GM12874 (cell line): ENCODE measurements around the gene ADAMTS9.

ENCODE experiments used
- CTCF ChIP-seq: IDR thresholded peaks from 2 replicates; pipeline ENCODE4 v1.5.1; 2011; ENCODE audit warnings: low read depth, mild to moderate bottlenecking, control low read depth, low read length, moderate library complexity; ENCODE audit not compliant: insufficient read depth

ADAMTS9 gene

DNA sequence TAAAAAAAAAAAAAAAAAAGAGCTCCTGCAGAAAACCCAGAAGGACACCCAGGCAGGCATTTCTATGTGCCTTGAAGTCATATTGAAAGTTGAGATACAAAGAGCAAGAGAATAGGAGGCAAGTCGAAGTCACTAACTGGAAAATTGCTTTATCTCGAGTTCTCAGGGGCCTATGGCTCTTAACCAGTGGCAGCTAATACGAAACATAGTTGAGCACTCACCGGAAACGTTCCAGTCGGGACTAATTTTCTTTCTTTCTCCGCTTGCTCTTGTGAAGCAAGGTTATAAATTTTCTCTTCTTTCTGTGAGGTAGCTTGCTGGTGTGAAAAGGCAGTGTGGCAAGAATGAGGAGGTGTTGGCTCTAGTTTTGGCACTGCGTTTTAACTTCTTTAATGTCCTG is 181.5 kb downstream of the ADAMTS9 start:
- no peak for TF ChIP-seq CTCF

DNA sequence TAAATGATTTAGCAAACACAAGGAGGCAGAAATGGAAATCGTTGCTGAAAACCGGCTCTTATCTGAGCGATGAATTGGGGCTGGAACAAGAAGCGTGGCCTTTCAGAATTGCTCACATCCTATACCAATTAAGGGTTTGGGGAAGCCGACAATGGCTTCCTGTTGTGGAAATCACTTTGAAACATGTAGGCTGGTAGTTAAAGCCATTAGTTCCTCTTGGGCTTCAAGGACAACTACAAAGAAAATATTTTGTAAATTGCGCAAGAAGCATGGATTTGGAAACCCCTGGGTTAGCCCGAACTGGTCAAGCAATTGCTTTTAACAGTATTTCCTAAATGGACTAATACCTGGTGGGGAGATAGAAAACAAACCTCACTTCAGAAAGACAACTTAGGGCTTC is 182.4 kb downstream of the ADAMTS9 start:
- TF ChIP-seq CTCF, result no peak

DNA sequence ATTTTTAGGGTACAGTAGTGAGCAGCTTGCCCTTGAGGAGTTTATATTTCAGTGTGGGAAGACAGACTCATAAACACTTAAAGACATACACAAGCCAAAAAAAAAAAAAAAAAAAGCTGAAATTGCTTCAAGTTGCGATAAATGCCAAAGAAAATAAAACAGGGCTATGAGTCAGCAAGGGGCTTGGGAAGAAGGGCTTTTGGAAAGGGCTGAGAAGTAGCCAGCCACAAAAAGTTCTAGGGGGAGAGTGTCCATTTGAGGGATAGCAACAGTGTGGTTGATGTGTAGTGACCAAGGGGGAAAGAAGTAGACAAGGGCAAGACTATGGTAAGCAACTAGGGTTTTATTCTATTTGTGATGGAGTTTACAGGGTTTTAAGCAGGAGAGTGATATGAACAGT is 185.5 kb downstream of the ADAMTS9 start:
- TF ChIP-seq CTCF, result no peak

GRCh38 chr3:64501298-64501906 is 186.4 kb downstream of the ADAMTS9 start:
- no peak for TF ChIP-seq CTCF

- TF ChIP-seq CTCF, result no peak
Measured at GRCh38 chr3:64496786-64497490, 190.9 kb downstream of the ADAMTS9 start.

- no peak for TF ChIP-seq CTCF
Measured at GRCh38 chr3:64495781-64496334, 191.9 kb downstream of the ADAMTS9 start.

DNA sequence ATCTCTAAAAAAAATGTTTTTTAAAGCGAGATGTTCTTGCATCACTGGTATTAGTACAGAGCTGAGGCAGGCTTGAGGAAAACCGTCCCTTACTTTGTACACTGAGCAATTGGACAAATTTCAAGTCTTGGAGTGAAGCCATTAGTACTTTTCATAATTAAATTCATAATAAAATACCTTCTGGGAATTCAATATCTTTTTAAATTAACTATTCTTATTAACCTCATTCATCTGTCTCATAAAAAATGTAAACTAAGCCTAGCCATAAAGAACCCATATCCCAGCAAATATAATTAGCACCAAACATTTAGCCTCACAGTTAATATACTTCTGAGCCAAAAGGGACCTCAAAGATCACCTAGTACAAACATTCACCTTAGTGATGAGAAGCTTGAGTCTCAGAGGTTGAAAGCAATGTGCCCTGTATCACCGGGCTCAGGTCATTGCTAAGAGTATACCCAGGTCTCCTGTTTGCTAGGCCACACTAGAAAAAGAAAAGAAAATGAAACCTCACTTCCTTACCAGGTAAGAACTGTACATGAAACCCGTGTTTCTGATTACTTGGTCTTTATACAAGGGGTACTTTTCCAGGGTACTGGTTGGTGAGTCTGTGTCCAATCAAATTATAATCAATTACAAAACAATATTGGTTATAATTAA is 192.5 kb downstream of the ADAMTS9 start:
- TF ChIP-seq CTCF, result no peak
